Osteocyte (in vitro differentiated cells): ENCODE measurements around the gene LY6G5C. TPM values are rescaled to one million over a fixed set of nuclear protein-coding genes. Genes with fewer than 3 reads are reported as not detected.

ENCODE experiments used
- DNase-seq: peaks from one replicate; pipeline ENCODE4 v3.0.0; 2021; ENCODE audit warnings: mixed read lengths; ENCODE audit not compliant: unreplicated experiment; ENCODE audit errors: extremely low spot score
- H3K27ac Mint-ChIP-seq: one replicate; pipeline ENCODE4 v1.8.0; 2021; ENCODE audit warnings: mild to moderate bottlenecking, mixed read lengths; ENCODE audit not compliant: unreplicated experiment
- H3K27me3 Mint-ChIP-seq: one replicate; pipeline ENCODE4 v1.8.0; 2021; ENCODE audit warnings: mixed read lengths; ENCODE audit not compliant: unreplicated experiment
- H3K36me3 Mint-ChIP-seq: one replicate; pipeline ENCODE4 v1.8.0; 2021; ENCODE audit warnings: mixed read lengths; ENCODE audit not compliant: unreplicated experiment
- H3K4me1 Mint-ChIP-seq: one replicate; pipeline ENCODE4 v1.8.0; 2021; ENCODE audit warnings: mixed read lengths; ENCODE audit not compliant: unreplicated experiment
- H3K4me3 Mint-ChIP-seq: one replicate; pipeline ENCODE4 v1.8.0; 2021; ENCODE audit warnings: mild to moderate bottlenecking, moderate library complexity, mixed read lengths; ENCODE audit not compliant: unreplicated experiment
- H3K9me3 Mint-ChIP-seq: one replicate; pipeline ENCODE4 v1.8.0; 2021; ENCODE audit warnings: mixed read lengths; ENCODE audit not compliant: unreplicated experiment
- total RNA-seq: library from RNA; stranded (reverse); gene quantifications from 2 replicates; pipeline ENCODE4 v1.2.1, GENCODE V29; 2021
- TF ChIP-seq, protein P1 (sequence below): fragments of 200-600 bp; sonication (generic); IDR thresholded peaks from 2 replicates; pipeline ENCODE4 v1.5.0; 2021; ENCODE audit warnings: antibody characterized with exemption, mild to moderate bottlenecking, moderate library complexity

Gene LY6G5C
- total RNA-seq, 1 donor from 2014 or later, result 3.9 TPM

DNA sequence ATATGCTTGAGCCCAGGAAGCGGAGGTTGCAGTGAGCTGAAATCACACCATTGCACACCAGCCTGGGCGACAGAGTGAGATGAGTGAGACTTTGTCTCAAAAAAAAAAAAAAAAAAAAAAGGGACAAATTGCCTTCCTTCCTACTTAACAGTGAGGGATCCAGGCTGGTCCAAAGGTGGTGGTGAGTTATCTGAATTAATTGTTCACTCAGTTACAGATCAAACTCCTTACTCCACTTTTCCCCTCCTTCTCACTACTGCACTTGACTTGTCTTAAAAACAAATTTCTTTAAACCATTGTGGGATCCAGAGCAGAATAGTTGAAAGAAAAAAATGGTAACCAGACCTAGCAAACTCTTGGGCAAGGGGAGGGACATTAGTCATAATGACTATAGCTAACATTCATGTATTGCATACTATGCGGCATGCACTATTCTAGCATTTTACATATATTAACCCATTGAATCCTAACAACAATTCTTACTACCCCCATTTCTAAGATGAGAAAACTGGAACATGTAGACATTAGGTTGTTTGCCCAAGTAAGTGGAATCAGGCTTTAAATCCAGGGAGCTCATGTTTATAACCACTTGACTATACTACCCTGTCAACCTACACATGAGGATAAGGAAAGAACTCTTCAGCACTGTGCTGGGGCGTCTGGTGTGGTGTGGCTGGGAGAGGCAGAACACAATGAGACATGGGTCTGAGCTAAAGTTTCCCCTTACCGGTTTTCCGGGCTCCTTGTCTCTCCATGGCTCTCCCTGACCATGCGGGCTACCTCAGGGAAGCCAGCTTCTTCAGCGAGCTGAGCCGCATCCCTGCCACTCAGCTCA lies 17.5 kb downstream of the LY6G5C start:
- Mint-ChIP-seq H3K27me3 (no peaks in the 10 kb centered on the region), H3K4me1 (peaks cover 64% of the 10 kb centered on the region), H3K9me3 (no peaks in the 10 kb centered on the region), H3K36me3 (peaks cover 18% of the 10 kb centered on the region), H3K27ac (peak overlapping the region; percentile 96), H3K4me3 (peak overlapping the region; percentile 95)
- DNase-seq, result no peak
- TF ChIP-seq, protein P1, sequence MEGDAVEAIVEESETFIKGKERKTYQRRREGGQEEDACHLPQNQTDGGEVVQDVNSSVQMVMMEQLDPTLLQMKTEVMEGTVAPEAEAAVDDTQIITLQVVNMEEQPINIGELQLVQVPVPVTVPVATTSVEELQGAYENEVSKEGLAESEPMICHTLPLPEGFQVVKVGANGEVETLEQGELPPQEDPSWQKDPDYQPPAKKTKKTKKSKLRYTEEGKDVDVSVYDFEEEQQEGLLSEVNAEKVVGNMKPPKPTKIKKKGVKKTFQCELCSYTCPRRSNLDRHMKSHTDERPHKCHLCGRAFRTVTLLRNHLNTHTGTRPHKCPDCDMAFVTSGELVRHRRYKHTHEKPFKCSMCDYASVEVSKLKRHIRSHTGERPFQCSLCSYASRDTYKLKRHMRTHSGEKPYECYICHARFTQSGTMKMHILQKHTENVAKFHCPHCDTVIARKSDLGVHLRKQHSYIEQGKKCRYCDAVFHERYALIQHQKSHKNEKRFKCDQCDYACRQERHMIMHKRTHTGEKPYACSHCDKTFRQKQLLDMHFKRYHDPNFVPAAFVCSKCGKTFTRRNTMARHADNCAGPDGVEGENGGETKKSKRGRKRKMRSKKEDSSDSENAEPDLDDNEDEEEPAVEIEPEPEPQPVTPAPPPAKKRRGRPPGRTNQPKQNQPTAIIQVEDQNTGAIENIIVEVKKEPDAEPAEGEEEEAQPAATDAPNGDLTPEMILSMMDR, result no peak

DNA sequence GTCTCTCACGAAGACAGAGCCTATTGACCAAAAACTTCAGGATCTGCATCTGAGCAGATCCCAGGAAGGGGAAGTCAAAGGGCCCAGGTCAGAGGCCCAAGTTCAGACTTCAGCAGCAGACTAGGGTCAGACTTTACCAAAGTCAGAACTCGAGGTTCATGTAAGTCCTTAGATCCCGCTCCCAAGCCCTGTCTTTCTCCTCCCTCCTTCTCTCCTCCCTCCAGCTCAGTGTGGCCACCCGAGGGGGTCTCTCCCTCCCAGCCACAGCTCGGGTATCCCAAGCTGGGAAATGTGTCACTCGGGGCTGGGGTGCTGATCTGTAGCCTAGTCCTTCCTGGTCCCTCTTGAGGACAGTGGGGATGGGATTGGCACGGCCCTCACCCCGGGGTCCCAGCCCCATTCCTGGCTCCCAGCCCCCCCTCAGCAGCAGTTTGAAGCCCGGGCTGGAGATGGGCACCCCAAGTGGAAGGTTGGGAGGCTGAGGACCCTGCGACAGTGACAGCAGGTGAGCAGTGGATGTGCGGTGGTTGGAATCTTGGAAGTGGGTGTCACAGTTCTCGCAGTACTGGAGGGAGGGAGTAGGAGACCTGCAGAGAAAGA lies 18.6 kb downstream of the LY6G5C start:
- Mint-ChIP-seq H3K36me3 (peaks cover 12% of the 10 kb centered on the region), H3K9me3 (no peaks in the 10 kb centered on the region), H3K4me1 (peaks cover 66% of the 10 kb centered on the region), H3K27me3 (no peaks in the 10 kb centered on the region), H3K27ac (peak overlapping the region; percentile 41), H3K4me3 (peak overlapping the region; percentile 44)
- no peak for DNase-seq
- TF ChIP-seq, protein P1, result no peak

DNA sequence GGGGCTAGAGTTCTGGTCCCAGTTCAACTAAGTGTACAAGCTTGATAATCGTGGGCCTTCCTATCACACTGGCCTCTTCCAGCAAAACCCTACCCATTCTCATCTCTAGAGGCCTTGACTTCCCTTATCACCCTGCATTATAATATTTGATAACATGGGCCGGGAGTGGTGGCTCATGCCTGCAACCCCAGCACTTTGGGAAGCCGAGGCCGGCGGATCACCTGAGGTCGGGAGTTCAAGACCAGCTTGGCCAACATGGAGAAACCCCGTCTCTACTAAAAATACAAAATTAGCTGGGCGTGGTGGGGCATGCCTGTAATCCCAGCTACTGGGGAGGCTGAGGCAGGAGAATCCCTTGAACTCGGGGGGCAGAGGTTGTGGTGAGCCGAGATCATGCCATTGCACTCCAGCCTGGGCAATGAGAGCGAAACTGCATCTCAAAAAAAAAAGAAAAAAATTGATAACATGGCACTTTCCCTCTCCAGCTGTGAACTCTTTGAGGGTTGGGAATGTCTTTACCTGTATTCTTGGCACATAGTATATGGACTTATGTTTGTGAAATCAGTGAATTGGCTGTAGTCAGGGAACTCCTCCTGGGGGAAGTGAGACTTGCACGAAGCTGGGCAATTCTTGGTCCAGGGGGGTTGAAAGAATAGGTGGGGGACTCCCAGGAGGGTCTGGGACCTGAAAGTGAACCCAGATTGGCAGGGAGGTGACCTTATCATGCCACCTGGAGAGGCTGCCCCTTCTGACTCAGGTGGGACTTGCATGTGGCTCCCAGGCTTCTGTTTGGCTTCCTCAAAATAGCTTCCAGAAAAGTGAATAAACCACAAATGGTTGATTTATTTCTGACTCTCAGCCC lies 19.4 kb downstream of the LY6G5C start:
- Mint-ChIP-seq H3K9me3 (no peaks in the 10 kb centered on the region), H3K36me3 (peaks cover 12% of the 10 kb centered on the region), H3K4me1 (peaks cover 61% of the 10 kb centered on the region), H3K27me3 (no peaks in the 10 kb centered on the region), H3K27ac (peak overlapping the region; percentile 92), H3K4me3 (peak overlapping the region; percentile 82)
- no peak for DNase-seq
- TF ChIP-seq, protein P1, result no peak

DNA sequence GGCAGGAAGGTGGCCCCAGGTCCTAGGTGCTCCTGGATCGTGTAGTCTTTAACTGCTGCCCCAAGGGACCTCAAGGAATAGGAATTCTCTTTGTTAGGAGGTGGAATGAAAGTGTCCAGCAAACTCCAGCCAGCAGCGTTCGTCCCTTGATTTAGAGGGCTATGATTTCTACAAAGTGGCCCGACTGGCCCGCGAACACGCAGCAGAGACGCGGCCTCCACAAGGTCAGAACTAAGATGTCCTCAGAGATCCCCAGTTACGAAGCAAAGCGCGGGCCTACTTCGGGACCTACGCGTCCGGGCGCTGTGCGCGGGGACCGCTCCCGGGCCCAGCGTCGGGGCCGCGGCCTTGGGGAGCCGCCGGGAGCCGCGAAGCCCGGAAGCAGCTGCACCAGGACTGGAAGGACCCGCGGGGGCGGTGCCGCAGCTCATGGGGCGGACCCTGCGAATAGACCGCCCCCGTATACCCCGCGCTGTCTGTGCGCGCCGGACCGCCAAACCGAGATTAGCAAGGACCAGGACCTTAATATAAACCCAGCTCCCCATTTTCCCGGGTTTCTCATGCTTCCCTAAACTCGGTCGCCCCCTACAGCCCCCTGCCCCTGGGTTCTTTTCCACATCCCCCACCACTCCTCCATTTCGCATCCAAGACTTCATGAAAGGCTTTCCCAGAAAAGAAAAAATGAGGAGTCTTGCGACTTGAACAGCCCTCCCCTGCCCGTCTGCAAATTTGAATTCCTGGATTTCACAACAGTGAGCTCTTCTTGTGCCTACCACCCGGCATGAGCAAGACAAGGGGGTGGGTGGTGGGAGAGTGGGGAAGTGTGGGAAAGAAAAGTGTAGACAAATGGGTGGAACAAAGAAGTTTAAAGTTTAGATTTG lies 20.2 kb downstream of the LY6G5C start, which contains the start of gene C6orf47:
Gene C6orf47 (minus strand): TSS at position 398 of the 881 bp plus-strand sequence. CDS start 831 bp downstream, outside the sequence.
- H3K4me3 Mint-ChIP-seq, result peak within 1 kb of the TSS; percentile 82
- TF ChIP-seq, protein P1, result no peak
- H3K4me1 Mint-ChIP-seq, result peaks cover 54% of the 10 kb centered on the region
- H3K27me3 Mint-ChIP-seq, result no peaks in the 10 kb centered on the region
- peak; percentile 92 for DNase-seq
- H3K36me3 Mint-ChIP-seq, result peaks cover 15% of the 10 kb centered on the region
- H3K9me3 Mint-ChIP-seq, result no peaks in the 10 kb centered on the region
- peak within 1 kb of the TSS; percentile 92 for H3K27ac Mint-ChIP-seq
